Mucosa of stomach (tissue), 1 donor: ENCODE measurements around the gene RSPH1.

Experiments
- H3K27me3 ChIP-seq: one replicate; pipeline ENCODE4 v1.7.0; 2013; ENCODE audit warnings: mild to moderate bottlenecking, low read length; ENCODE audit not compliant: control insufficient read depth, insufficient read depth
- H3K36me3 ChIP-seq: one replicate; pipeline ENCODE4 v1.7.0; 2013; ENCODE audit warnings: low read length; ENCODE audit not compliant: control insufficient read depth, insufficient read depth
- H3K4me1 ChIP-seq: one replicate; pipeline ENCODE4 v1.7.0; 2013; ENCODE audit warnings: mild to moderate bottlenecking, low read length; ENCODE audit not compliant: control insufficient read depth, insufficient read depth
- H3K4me3 ChIP-seq: one replicate; pipeline ENCODE4 v1.7.0; 2013; ENCODE audit warnings: low read length
- H3K9ac ChIP-seq: one replicate; pipeline ENCODE4 v1.7.0; 2013; ENCODE audit warnings: mild to moderate bottlenecking, low read length, moderate library complexity
- H3K9me3 ChIP-seq: one replicate; pipeline ENCODE4 v1.7.0; 2013; ENCODE audit warnings: mild to moderate bottlenecking, low read length, moderate library complexity; ENCODE audit not compliant: control insufficient read depth
- donor health status: Pancreatic carcinoma.

The RSPH1 gene

GRCh38 chr21:42527489-42528158 is 31.6 kb upstream of the RSPH1 start:
- Histone ChIP-seq H3K9me3 (no peaks in the 10 kb centered on the region), H3K4me1 (peaks cover 79% of the 10 kb centered on the region), H3K9ac (peak overlapping the region; percentile 51), H3K27me3 (no peaks in the 10 kb centered on the region), H3K36me3 (peaks cover 9% of the 10 kb centered on the region), H3K4me3 (no peak overlapping the region)

GRCh38 chr21:42527127-42527488 is 31.1 kb upstream of the RSPH1 start:
- H3K9ac ChIP-seq = peak overlapping the region; percentile 51
- no peak overlapping the region for H3K4me3 ChIP-seq
- no peaks in the 10 kb centered on the region for H3K9me3 ChIP-seq
- no peaks in the 10 kb centered on the region for H3K27me3 ChIP-seq
- H3K4me1 ChIP-seq = peaks cover 79% of the 10 kb centered on the region
- peaks cover 9% of the 10 kb centered on the region for H3K36me3 ChIP-seq

- H3K36me3 ChIP-seq = peaks cover 14% of the 10 kb centered on the region
Observed at GRCh38 chr21:42526379-42526727, 30.3 kb upstream of the RSPH1 start.

GRCh38 chr21:42525676-42526378 is 29.8 kb upstream of the RSPH1 start:
- peaks cover 14% of the 10 kb centered on the region for H3K36me3 ChIP-seq
- no peak overlapping the region for H3K4me3 ChIP-seq
- H3K9ac ChIP-seq = peak overlapping the region; percentile 20
- peaks cover 81% of the 10 kb centered on the region for H3K4me1 ChIP-seq
- H3K9me3 ChIP-seq = no peaks in the 10 kb centered on the region
- H3K27me3 ChIP-seq = no peaks in the 10 kb centered on the region

More at GRCh38 chr21:42526379-42526727, 30.3 kb upstream of the RSPH1 start:
- peak overlapping the region; percentile 20 for H3K9ac ChIP-seq
- H3K9me3 ChIP-seq = no peaks in the 10 kb centered on the region
- H3K27me3 ChIP-seq = no peaks in the 10 kb centered on the region
- no peak overlapping the region for H3K4me3 ChIP-seq
- peaks cover 78% of the 10 kb centered on the region for H3K4me1 ChIP-seq

GRCh38 chr21:42525029-42525581 is 29.1 kb upstream of the RSPH1 start:
- Histone ChIP-seq H3K4me3 (no peak overlapping the region), H3K4me1 (peaks cover 81% of the 10 kb centered on the region), H3K36me3 (peaks cover 14% of the 10 kb centered on the region), H3K9me3 (no peaks in the 10 kb centered on the region), H3K27me3 (no peaks in the 10 kb centered on the region), H3K9ac (peak overlapping the region; percentile 20)

- Histone ChIP-seq H3K9ac (peak overlapping the region; percentile 60), H3K9me3 (no peaks in the 10 kb centered on the region), H3K4me3 (no peak overlapping the region), H3K36me3 (peaks cover 14% of the 10 kb centered on the region), H3K4me1 (peaks cover 86% of the 10 kb centered on the region), H3K27me3 (no peaks in the 10 kb centered on the region)
Observed at GRCh38 chr21:42524341-42525028, 28.5 kb upstream of the RSPH1 start.

GRCh38 chr21:42523941-42524340 is 27.9 kb upstream of the RSPH1 start:
- Histone ChIP-seq H3K27me3 (no peaks in the 10 kb centered on the region), H3K4me3 (no peak overlapping the region), H3K9ac (peak overlapping the region; percentile 60), H3K9me3 (no peaks in the 10 kb centered on the region), H3K4me1 (peaks cover 91% of the 10 kb centered on the region), H3K36me3 (peaks cover 19% of the 10 kb centered on the region)

- Histone ChIP-seq H3K4me1 (peaks cover 94% of the 10 kb centered on the region), H3K9ac (peak overlapping the region; percentile 6), H3K27me3 (no peaks in the 10 kb centered on the region), H3K9me3 (no peaks in the 10 kb centered on the region), H3K4me3 (no peak overlapping the region), H3K36me3 (peaks cover 20% of the 10 kb centered on the region)
Observed at GRCh38 chr21:42523211-42523610, 27.2 kb upstream of the RSPH1 start.

GRCh38 chr21:42522771-42523170 is 26.7 kb upstream of the RSPH1 start:
- Histone ChIP-seq H3K27me3 (no peaks in the 10 kb centered on the region), H3K4me1 (peaks cover 94% of the 10 kb centered on the region), H3K9me3 (no peaks in the 10 kb centered on the region), H3K9ac (peak overlapping the region; percentile 6), H3K4me3 (no peak overlapping the region), H3K36me3 (peaks cover 16% of the 10 kb centered on the region)

GRCh38 chr21:42522271-42522670 is 26.2 kb upstream of the RSPH1 start:
- H3K36me3 ChIP-seq = peaks cover 13% of the 10 kb centered on the region

GRCh38 chr21:42521805-42522204 is 25.8 kb upstream of the RSPH1 start:
- H3K4me1 ChIP-seq = peaks cover 95% of the 10 kb centered on the region
- H3K36me3 ChIP-seq = peaks cover 13% of the 10 kb centered on the region
- no peaks in the 10 kb centered on the region for H3K27me3 ChIP-seq
- no peaks in the 10 kb centered on the region for H3K9me3 ChIP-seq
- no peak overlapping the region for H3K4me3 ChIP-seq
- H3K9ac ChIP-seq = no peak overlapping the region

More at GRCh38 chr21:42522271-42522670, 26.2 kb upstream of the RSPH1 start:
- Histone ChIP-seq H3K4me3 (no peak overlapping the region), H3K27me3 (no peaks in the 10 kb centered on the region), H3K4me1 (peaks cover 95% of the 10 kb centered on the region), H3K9ac (no peak overlapping the region), H3K9me3 (no peaks in the 10 kb centered on the region)

- Histone ChIP-seq H3K36me3 (peaks cover 13% of the 10 kb centered on the region), H3K27me3 (no peaks in the 10 kb centered on the region), H3K9ac (no peak overlapping the region), H3K4me1 (peaks cover 95% of the 10 kb centered on the region), H3K4me3 (no peak overlapping the region), H3K9me3 (no peaks in the 10 kb centered on the region)
Observed at GRCh38 chr21:42521384-42521783, 25.4 kb upstream of the RSPH1 start.
